VCaP (cell line): ENCODE results near the gene DKK2.

Experiments used
- H3K27ac ChIP-seq: fragments of 450-650 bp; 2 replicates; pipeline ENCODE4 v1.5.1; 2017
- CTCF ChIP-seq: fragments of 450-650 bp; conservative IDR thresholded peaks from 2 replicates; pipeline ENCODE4 v1.5.1; 2017; ENCODE audit warnings: mild to moderate bottlenecking, moderate library complexity

The DKK2 gene

GRCh38 chr4:107011312-107011711 lies 24.8 kb downstream of the DKK2 start:
- TF ChIP-seq CTCF = no peak
- H3K27ac ChIP-seq = no peak overlapping the region

- no peak for TF ChIP-seq CTCF
These were observed 26.7 kb downstream of the DKK2 start for GRCh38 chr4:107009196-107009968.

GRCh38 chr4:107008115-107008514 lies 28.0 kb downstream of the DKK2 start:
- no peak overlapping the region for H3K27ac ChIP-seq
- no peak for TF ChIP-seq CTCF

More at GRCh38 chr4:107009196-107009968, 26.7 kb downstream of the DKK2 start:
- no peak overlapping the region for H3K27ac ChIP-seq

GRCh38 chr4:107006218-107006617 lies 29.9 kb downstream of the DKK2 start:
- no peak for TF ChIP-seq CTCF
- no peak overlapping the region for H3K27ac ChIP-seq

GRCh38 chr4:106996490-106996889 lies 39.6 kb downstream of the DKK2 start:
- H3K27ac ChIP-seq = no peak overlapping the region
- TF ChIP-seq CTCF = no peak

- TF ChIP-seq CTCF = no peak
- no peak overlapping the region for H3K27ac ChIP-seq
These were observed 42.3 kb downstream of the DKK2 start for GRCh38 chr4:106993827-106994226.

GRCh38 chr4:106987311-106987710 lies 48.8 kb downstream of the DKK2 start:
- H3K27ac ChIP-seq = no peak overlapping the region
- no peak for TF ChIP-seq CTCF
